ENCODE results near the gene ANKRD55. TPM values are rescaled to one million over a fixed set of nuclear protein-coding genes. Genes with fewer than 3 reads are reported as not detected.
A peak's percentile ranks its signal among the peaks of the same experiment; 100 is the strongest.

Gene ANKRD55
- total and polyA plus RNA-seq, 9 of the 15 experiments (the other 6 are each of a cell fraction or from before 2014, with no cell fraction given): 3.4 to 10.6 (median 6.5) TPM

DNA sequence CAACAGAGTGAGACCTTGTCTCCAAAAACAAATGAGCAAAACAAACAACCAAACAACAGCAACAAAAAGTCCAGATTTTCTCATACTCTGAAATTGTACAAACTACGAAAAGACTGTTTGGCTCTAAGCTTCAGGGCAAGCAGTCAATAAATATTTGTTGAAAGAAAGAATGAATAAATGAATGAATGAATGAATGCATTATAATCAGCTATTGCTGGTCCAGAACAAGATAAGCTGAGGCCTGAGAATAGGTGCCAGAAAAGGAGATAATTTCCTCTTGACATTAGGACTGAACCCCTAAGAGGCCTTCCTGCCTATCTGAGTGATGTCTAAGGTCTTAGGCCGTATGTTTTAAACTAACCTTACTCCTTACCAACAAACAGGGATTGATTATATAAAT, 139.2 kb downstream of the ANKRD55 start:
- DNase-seq (ENCODE audit: extremely low read depth in 1 of 4, low spot score in 3 of 4) (no peak), ATAC-seq (no peak), FAIRE-seq (no peak)
- ChIA-PET CTCF (ENCODE audit: low intra/inter-chr PET ratio) (interaction anchor here (0.7 kb wide), 1 partner anchor 10 kb away, joined by 3 read pairs; no protein-coding TSS in a partner anchor), POLR2A (interaction anchor here (0.6 to 2.0 kb wide), 4 partner anchors 8 to 639 kb away, joined by 3 to 4 read pairs (median 4); no protein-coding TSS in a partner anchor)
- Histone ChIP-seq H4K20me1 (replicated peaks; ENCODE audit: control insufficient read depth, insufficient read depth, low read length) (no peaks in the 10 kb centered on the region), H3K27me3 (ENCODE audit: control insufficient read depth in 2 of 2, insufficient read depth in 2 of 2, low read length in 2 of 2) (no peaks in the 10 kb centered on the region), H3K4me2 (ENCODE audit: insufficient read depth, low read length) (no peak overlapping the region), H3K9me3 (replicated peaks; ENCODE audit: control insufficient read depth, insufficient read depth, low read depth, low read length) (no peaks in the 10 kb centered on the region), H2AFZ (ENCODE audit: low read depth, low read length) (no peak overlapping the region), H3K27ac (ENCODE audit: extremely low read depth, low read depth, low read length) (no peak overlapping the region), H3K9ac (ENCODE audit: insufficient read depth in 1 of 2, low read depth in 2 of 2, low read length in 2 of 2) (no peak overlapping the region), H3K4me3 (no peak overlapping the region), H3K36me3 (ENCODE audit: control insufficient read depth, insufficient read depth, low read length) (no peaks in the 10 kb centered on the region), H3K4me1 (replicated peaks in 1 of 2; ENCODE audit: control insufficient read depth in 2 of 2, insufficient read depth in 2 of 2, low read length in 2 of 2) (peaks cover 0 to 11% of the 10 kb centered on the region in 2 experiments; a peak in 2 of 5 replicates), H3K9me1 (ENCODE audit: control insufficient read depth, insufficient read depth, low read length) (no peaks in the 10 kb centered on the region), H3K79me2 (ENCODE audit: control insufficient read depth, insufficient read depth, low read length) (no peaks in the 10 kb centered on the region)
- BruUV-seq (replicated peaks): no TSS peak
- TF ChIP-seq ZNF398 (CRISPR knock-in tag; IDR thresholded peaks at IDR 0.05) (no peak), ZNF24 (IDR thresholded peaks at IDR 0.05) (peak; percentile 79), EWSR1 (IDR thresholded peaks at IDR 0.05; ENCODE audit: borderline replicate concordance, low read depth, partially characterized antibody) (no peak), PKNOX1 (IDR thresholded peaks at IDR 0.05) (no peak), ZBTB2 (IDR thresholded peaks at IDR 0.05) (no peak), CEBPG (CRISPR knock-in tag; IDR thresholded peaks at IDR 0.05) (no peak), CEBPG (tag; conservative IDR thresholded peaks at IDR 0.05 in 1 of 2, IDR thresholded peaks at IDR 0.05 in 1 of 2) (no peak), ILF3 (IDR thresholded peaks at IDR 0.05; ENCODE audit: borderline replicate concordance) (no peak)
- TF ChIP-seq, protein P1, sequence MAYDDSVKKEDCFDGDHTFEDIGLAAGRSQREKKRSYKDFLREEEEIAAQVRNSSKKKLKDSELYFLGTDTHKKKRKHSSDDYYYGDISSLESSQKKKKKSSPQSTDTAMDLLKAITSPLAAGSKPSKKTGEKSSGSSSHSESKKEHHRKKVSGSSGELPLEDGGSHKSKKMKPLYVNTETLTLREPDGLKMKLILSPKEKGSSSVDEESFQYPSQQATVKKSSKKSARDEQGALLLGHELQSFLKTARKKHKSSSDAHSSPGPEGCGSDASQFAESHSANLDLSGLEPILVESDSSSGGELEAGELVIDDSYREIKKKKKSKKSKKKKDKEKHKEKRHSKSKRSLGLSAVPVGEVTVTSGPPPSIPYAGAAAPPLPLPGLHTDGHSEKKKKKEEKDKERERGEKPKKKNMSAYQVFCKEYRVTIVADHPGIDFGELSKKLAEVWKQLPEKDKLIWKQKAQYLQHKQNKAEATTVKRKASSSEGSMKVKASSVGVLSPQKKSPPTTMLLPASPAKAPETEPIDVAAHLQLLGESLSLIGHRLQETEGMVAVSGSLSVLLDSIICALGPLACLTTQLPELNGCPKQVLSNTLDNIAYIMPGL (CRISPR knock-in tag; IDR thresholded peaks at IDR 0.05): no peak
- intact Hi-C loops (cut with micrococcal nuclease) (no loop called here), in situ Hi-C loops (cut with MboI) (no loop called here)
- WGBS (ENCODE audit: insufficient coverage, low coverage, missing lambda C conversion rate): 86% methylated on average over 2 of the region's 2 CpGs

Measured in K562 (cell line).